ENCODE results near the gene DCAF12. TPM values are rescaled to one million over a fixed set of nuclear protein-coding genes. Genes with fewer than 3 reads are reported as not detected.

Gene DCAF12
- total and polyA plus RNA-seq, 2 of the 4 experiments (the other 2 are of a cell fraction) = 7.2 to 17.1 TPM

GRCh38 chr9:34069831-34070230 lies 56.7 kb downstream of the DCAF12 start:
- H2BK15ac ChIP-seq (ENCODE audit: low read depth, low read length) = no peak overlapping the region
- H2AK5ac ChIP-seq (ENCODE audit: low read depth, low read length) = no peak overlapping the region
- no TSS peak for BruUV-seq (replicated peaks)
- CTCF ChIA-PET = no interaction called here
- no peak overlapping the region for H3K4ac ChIP-seq (ENCODE audit: low read depth, low read length)
- H2AK9ac ChIP-seq (replicated peaks; ENCODE audit: low read depth, low read length, poor library complexity) = no peak overlapping the region
- no peaks in the 10 kb centered on the region for H3K9me3 ChIP-seq (ENCODE audit: control insufficient read depth, insufficient read depth, low read length)
- no peak overlapping the region for H3K23ac ChIP-seq (ENCODE audit: low read depth, low read length)
- no peak overlapping the region for H3K4me2 ChIP-seq (ENCODE audit: low read depth, low read length)
- dilution Hi-C loops (cut with HindIII; ENCODE audit: low sequenced_read_pairs, unreplicated experiment) = no loop called here
- peaks cover 4% of the 10 kb centered on the region; the same call in 1 of the 2 replicates for H4K20me1 ChIP-seq (ENCODE audit: insufficient read depth, low read length)
- H3K14ac ChIP-seq (replicated peaks; ENCODE audit: low read depth, low read length) = no peak overlapping the region
- H3K56ac ChIP-seq (ENCODE audit: extremely low read depth, insufficient read depth, low read length) = no peak overlapping the region
- peaks cover 10% of the 10 kb centered on the region for H3K9me1 ChIP-seq (ENCODE audit: insufficient read depth, low read length)
- POLR2A ChIA-PET (ENCODE audit: unreplicated experiment) = no interaction called here
- intact Hi-C loops (cut with micrococcal nuclease) = loop anchor here (5.0 kb wide), 1 partner anchor 128 kb away; no protein-coding TSS in a partner anchor
- in situ Hi-C loops (cut with MboI; ENCODE audit: low sequenced_read_pairs) = no loop called here
- DNase-seq (no peak), ATAC-seq (ENCODE audit: low read depth) (no peak)
- H4K91ac ChIP-seq (ENCODE audit: insufficient read depth, low read depth, low read length) = no peak overlapping the region
- no peak overlapping the region for H2BK5ac ChIP-seq (ENCODE audit: low read depth, low read length, poor library complexity, severe bottlenecking)
- H3K27me3 ChIP-seq (ENCODE audit: control insufficient read depth, insufficient read depth, low read length) = no peaks in the 10 kb centered on the region
- no peak overlapping the region for H2BK20ac ChIP-seq (ENCODE audit: low read depth, low read length)
- no peak overlapping the region for H3K18ac ChIP-seq (ENCODE audit: low read depth, low read length)
- H4K8ac ChIP-seq (ENCODE audit: low read depth in 2 of 2, low read length in 2 of 2) = no peak overlapping the region
- no peak overlapping the region for H3K9ac ChIP-seq (ENCODE audit: low read depth, low read length)
- TF ChIP-seq MXI1 (IDR thresholded peaks at IDR 0.05; ENCODE audit: borderline replicate concordance, low read depth, low read length) = no peak
- H3K36me3 ChIP-seq (ENCODE audit: control insufficient read depth, insufficient read depth, low read length) = no peaks in the 10 kb centered on the region
- H2BK120ac ChIP-seq (ENCODE audit: low read depth, low read length) = no peak overlapping the region
- no peak overlapping the region for H4K5ac ChIP-seq (ENCODE audit: low read depth, low read length)
- no peak overlapping the region for H2AFZ ChIP-seq (replicated peaks; ENCODE audit: low read length, poor library complexity)
- H3K4me3 ChIP-seq (ENCODE audit: insufficient read depth, low read depth, low read length) = no peak overlapping the region
- H3K79me1 ChIP-seq (ENCODE audit: low read depth in 1 of 2, low read length in 2 of 2) = no peaks in the 10 kb centered on the region; a peak in 1 of 4 replicates
- peaks cover 14% of the 10 kb centered on the region for H3K4me1 ChIP-seq (ENCODE audit: control insufficient read depth, insufficient read depth, low read length)
- H3K27ac ChIP-seq (ENCODE audit: insufficient read depth, low read length) = no peak overlapping the region
- 82% methylated on average over 2 of the region's 6 CpGs; no CpG with 5 or more reads in 1 of the 2 experiments for WGBS, 2 experiments (ENCODE audit: extremely low coverage in 2 of 2, insufficient read length in 1 of 2)
